Ascending aorta (tissue), 2 donors: Measurements from ENCODE around the gene CDK16. TPM values are rescaled to one million over a fixed set of nuclear protein-coding genes. Genes with fewer than 3 reads are reported as not detected.

Experiments
- DNase-seq, 2 donors: peaks; one replicate each; pipeline ENCODE4 v3.0.0-alpha.2; 2019; ENCODE audit warnings: low spot score in 2 of 2
- H3K27ac ChIP-seq, 2 donors: fragments of 200-600 bp; sonication (generic); one replicate each; pipeline ENCODE4 v1.5.1; 2016 to 2017; ENCODE audit warnings: mild to moderate bottlenecking in 1 of 2
- H3K27me3 ChIP-seq: fragments of 200-600 bp; sonication (generic); one replicate; pipeline ENCODE4 v1.5.1; 2017
- H3K36me3 ChIP-seq, 2 donors: fragments of 200-600 bp; sonication (generic); one replicate each; pipeline ENCODE4 v1.5.1; 2016
- H3K4me1 ChIP-seq, 2 donors: fragments of 200-600 bp; sonication (generic); one replicate each; pipeline ENCODE4 v1.5.1; 2016 to 2017; ENCODE audit warnings: mild to moderate bottlenecking in 1 of 2
- H3K4me3 ChIP-seq, 2 donors: fragments of 200-600 bp; sonication (generic); one replicate each; pipeline ENCODE4 v1.5.1; 2016 to 2017; ENCODE audit warnings: mild to moderate bottlenecking in 1 of 2
- H3K9me3 ChIP-seq, 2 donors: fragments of 200-600 bp; sonication (generic); one replicate each; pipeline ENCODE4 v1.5.1; 2016
- intact Hi-C: fragments of 100-400 bp; cut with DNase I; formaldehyde crosslinking; loops from one replicate; pipeline ENCODE4 v1.15.1; 2023
- total RNA-seq: library from RNA; depleted of rRNA; stranded (reverse); fragments of >200 nt; gene quantifications from one replicate; pipeline ENCODE4 v1.1.0, GENCODE V29; 2016
- TF ChIP-seq, protein P1 (sequence below), 3 experiments: fragments of 200-600 bp in 2 of 3; fragments of 450-650 bp in 1 of 3; sonication (generic) in 2 of 3; IDR thresholded peaks; one replicate each; pipeline ENCODE4 v1.5.1; 2016 to 2019; ENCODE audit warnings: antibody characterized with exemption in 3 of 3, mild to moderate bottlenecking in 1 of 3, moderate library complexity in 1 of 3

CDK16 gene
- total RNA-seq, 1 donor from 2014 or later = 87.4 TPM

DNA sequence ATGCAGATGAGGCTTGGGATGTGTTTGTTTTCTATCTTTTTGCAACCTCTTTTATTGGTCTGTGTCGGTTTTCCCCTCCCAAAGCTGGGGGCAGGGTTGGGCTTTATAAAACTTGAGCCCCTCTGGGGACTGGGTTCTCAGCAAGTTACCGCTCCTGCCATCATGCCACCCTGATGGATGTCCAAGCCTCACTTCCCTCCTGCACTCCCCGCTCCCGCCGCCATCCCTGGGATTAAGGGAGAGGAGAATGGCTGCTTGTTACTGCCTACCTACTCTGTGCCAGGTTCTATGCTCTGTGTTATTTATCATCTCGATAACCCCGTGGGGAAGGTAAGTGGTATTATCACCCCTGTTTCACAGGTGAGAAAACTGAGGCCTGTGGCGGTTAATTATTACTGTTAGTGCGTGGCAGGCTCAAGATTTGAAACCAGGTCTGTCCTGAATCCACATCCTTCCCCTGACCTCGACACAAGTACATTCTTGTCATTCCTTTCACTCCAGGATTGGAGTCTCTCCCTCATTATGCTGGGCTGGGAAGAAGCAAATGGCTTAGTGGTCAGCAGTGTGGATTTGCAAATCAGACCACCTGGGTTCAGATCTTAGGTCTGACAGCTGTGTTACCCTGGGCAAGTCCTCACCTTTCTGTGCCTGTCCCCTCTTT is 20.3 kb upstream of the CDK16 start:
- intact Hi-C loops = loop anchor here (10.0 kb wide), 1 partner anchor 457 kb away; the partner anchor contains the start of genes ELK1 and UXT
- TF ChIP-seq, protein P1, sequence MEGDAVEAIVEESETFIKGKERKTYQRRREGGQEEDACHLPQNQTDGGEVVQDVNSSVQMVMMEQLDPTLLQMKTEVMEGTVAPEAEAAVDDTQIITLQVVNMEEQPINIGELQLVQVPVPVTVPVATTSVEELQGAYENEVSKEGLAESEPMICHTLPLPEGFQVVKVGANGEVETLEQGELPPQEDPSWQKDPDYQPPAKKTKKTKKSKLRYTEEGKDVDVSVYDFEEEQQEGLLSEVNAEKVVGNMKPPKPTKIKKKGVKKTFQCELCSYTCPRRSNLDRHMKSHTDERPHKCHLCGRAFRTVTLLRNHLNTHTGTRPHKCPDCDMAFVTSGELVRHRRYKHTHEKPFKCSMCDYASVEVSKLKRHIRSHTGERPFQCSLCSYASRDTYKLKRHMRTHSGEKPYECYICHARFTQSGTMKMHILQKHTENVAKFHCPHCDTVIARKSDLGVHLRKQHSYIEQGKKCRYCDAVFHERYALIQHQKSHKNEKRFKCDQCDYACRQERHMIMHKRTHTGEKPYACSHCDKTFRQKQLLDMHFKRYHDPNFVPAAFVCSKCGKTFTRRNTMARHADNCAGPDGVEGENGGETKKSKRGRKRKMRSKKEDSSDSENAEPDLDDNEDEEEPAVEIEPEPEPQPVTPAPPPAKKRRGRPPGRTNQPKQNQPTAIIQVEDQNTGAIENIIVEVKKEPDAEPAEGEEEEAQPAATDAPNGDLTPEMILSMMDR (IDR thresholded peaks at IDR 0.05) = no peak
- H3K27ac ChIP-seq = no peak overlapping the region

DNA sequence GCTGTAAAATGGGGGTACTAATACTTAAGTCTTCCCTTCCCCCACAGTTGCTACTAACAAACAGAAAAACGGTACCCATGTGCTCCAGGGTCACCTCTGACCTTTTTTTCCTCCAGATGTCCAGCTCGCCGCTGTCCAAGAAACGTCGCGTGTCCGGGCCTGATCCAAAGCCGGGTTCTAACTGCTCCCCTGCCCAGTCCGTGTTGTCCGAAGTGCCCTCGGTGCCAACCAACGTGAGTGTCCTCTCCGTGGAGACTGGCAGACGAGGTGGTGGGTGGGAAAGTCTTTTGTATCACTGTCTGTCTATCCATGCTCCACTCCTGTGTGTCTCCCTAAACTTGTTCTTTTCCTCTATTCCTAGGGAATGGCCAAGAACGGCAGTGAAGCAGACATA is 19.8 kb upstream of the CDK16 start:
- Histone ChIP-seq H3K4me1 (peaks cover 12 to 21% of the 10 kb centered on the region in 2 donors), H3K36me3 (peaks cover 48 to 58% of the 10 kb centered on the region in 2 donors), H3K4me3 (no peak overlapping the region), H3K27me3 (no peaks in the 10 kb centered on the region), H3K9me3 (no peaks in the 10 kb centered on the region), H3K27ac (no peak overlapping the region)
- TF ChIP-seq, protein P1 (IDR thresholded peaks at IDR 0.05) = no peak
- intact Hi-C loops = loop anchor here (10.0 kb wide), 1 partner anchor 456 kb away; the partner anchor contains the start of genes ELK1 and UXT
- no peak for DNase-seq

More for the DNA sequence above, 20.3 kb upstream of the CDK16 start:
- H3K9me3 ChIP-seq = no peaks in the 10 kb centered on the region
- no peak for DNase-seq
- H3K4me1 ChIP-seq = peaks cover 12 to 23% of the 10 kb centered on the region in 2 donors
- H3K36me3 ChIP-seq = peaks cover 43 to 53% of the 10 kb centered on the region in 2 donors
- H3K4me3 ChIP-seq = peak overlapping the region in 1 of 2 donors; percentile 17
- H3K27me3 ChIP-seq = no peaks in the 10 kb centered on the region

DNA sequence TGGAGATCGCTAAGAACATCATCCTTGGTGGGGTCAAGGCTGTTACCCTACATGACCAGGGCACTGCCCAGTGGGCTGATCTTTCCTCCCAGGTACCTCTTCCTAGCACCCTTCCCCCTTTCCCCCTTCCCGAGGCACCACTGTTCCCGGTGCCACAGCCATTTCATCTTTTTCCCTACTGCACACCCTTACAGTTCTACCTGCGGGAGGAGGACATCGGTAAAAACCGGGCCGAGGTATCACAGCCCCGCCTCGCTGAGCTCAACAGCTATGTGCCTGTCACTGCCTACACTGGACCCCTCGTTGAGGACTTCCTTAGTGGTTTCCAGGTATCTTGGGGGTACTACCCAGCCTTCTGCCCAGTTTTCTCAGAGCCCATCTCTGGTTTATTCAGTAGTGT is 19.2 kb upstream of the CDK16 start:
- no peaks in the 10 kb centered on the region for H3K9me3 ChIP-seq
- no peak overlapping the region for H3K27ac ChIP-seq
- no peak for DNase-seq
- peaks cover 12 to 21% of the 10 kb centered on the region in 2 donors for H3K4me1 ChIP-seq
- TF ChIP-seq, protein P1 (IDR thresholded peaks at IDR 0.05) = no peak
- no peaks in the 10 kb centered on the region for H3K27me3 ChIP-seq
- H3K4me3 ChIP-seq = no peak overlapping the region
- peaks cover 51 to 64% of the 10 kb centered on the region in 2 donors for H3K36me3 ChIP-seq
- intact Hi-C loops = loop anchor here (10.0 kb wide), 1 partner anchor 456 kb away; the partner anchor contains the start of genes ELK1 and UXT

DNA sequence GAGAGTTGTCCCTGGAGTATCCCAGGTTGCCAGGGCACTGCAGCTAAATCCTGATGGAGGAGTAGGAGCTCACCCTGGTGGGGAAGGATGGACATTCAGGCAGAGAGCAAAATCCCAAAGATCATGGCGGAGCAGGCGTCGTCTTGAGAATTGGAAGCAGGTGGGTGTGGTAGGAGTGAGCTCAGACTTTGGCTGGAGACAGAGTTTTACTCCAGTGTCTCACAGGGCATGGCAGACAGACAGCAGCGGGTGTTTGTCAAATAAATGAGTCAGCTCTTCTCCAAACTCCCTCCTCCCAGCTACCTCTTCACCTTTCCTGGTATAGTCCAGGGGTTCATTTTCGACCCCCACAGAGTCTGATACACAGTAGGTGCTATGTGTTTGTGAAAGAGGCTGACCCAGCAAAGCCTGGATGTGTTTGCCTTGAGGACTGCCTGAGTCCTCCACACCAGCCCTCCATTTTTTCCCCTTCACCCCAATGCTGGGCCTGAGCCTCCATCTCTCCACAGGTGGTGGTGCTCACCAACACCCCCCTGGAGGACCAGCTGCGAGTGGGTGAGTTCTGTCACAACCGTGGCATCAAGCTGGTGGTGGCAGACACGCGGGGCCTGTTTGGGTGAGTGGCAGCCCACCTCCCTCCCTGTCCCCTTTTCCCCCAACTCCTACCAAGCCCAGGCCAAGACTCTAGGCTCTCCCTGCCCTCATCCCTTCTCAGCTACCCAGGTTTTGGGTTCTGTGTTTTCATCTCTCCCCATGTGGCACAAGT is 17.9 kb upstream of the CDK16 start:
- peaks cover 60 to 77% of the 10 kb centered on the region in 2 donors for H3K36me3 ChIP-seq
- no peak overlapping the region for H3K4me3 ChIP-seq
- no peaks in the 10 kb centered on the region for H3K27me3 ChIP-seq
- peak overlapping the region in 1 of 2 donors; percentile 46 for H3K27ac ChIP-seq
- H3K4me1 ChIP-seq = peaks cover 11 to 12% of the 10 kb centered on the region in 2 donors
- TF ChIP-seq, protein P1 (IDR thresholded peaks at IDR 0.05) = no peak
- intact Hi-C loops = no loop called here
- H3K9me3 ChIP-seq = no peaks in the 10 kb centered on the region
- no peak for DNase-seq

DNA sequence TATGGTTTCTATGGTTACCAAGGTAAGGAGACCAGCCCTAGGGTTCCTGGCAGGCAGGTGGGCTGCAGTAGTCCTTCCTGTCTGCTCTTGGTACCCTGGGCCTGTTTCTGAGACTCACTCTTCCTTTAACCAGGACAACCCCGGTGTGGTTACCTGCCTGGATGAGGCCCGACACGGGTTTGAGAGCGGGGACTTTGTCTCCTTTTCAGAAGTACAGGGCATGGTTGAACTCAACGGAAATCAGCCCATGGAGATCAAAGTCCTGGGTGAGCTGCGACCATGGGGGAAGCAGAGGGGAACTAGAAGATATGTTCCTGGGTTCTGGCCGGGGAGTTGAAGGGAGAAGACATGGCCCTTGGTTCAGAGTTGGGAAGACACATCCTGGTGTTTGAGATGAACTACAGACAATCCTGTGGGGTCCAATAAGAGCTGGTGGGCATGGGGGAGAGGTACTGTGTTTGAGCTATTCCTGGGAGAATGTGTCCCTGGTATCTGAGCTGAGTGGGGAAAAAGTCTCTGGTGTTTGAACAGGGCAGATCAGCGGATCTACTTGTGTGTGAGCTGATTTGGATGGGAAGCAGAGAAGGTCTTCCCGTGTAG is 17.0 kb upstream of the CDK16 start:
- intact Hi-C loops = no loop called here
- Histone ChIP-seq H3K27me3 (no peaks in the 10 kb centered on the region), H3K4me1 (peaks cover 4% of the 10 kb centered on the region in 2 donors), H3K9me3 (no peaks in the 10 kb centered on the region), H3K27ac (no peak overlapping the region), H3K4me3 (no peak overlapping the region), H3K36me3 (peaks cover 69 to 86% of the 10 kb centered on the region in 2 donors)
- TF ChIP-seq, protein P1 (IDR thresholded peaks at IDR 0.05) = no peak
- no peak for DNase-seq
